ENCODE results near the gene SLC15A2.
"Not testable (repeated sequence)": the region's sequence is repeated elsewhere in the genome, so short reads cannot be mapped to it uniquely, and the experiment has no call there.

Gene SLC15A2, protein sequence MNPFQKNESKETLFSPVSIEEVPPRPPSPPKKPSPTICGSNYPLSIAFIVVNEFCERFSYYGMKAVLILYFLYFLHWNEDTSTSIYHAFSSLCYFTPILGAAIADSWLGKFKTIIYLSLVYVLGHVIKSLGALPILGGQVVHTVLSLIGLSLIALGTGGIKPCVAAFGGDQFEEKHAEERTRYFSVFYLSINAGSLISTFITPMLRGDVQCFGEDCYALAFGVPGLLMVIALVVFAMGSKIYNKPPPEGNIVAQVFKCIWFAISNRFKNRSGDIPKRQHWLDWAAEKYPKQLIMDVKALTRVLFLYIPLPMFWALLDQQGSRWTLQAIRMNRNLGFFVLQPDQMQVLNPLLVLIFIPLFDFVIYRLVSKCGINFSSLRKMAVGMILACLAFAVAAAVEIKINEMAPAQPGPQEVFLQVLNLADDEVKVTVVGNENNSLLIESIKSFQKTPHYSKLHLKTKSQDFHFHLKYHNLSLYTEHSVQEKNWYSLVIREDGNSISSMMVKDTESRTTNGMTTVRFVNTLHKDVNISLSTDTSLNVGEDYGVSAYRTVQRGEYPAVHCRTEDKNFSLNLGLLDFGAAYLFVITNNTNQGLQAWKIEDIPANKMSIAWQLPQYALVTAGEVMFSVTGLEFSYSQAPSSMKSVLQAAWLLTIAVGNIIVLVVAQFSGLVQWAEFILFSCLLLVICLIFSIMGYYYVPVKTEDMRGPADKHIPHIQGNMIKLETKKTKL

DNA sequence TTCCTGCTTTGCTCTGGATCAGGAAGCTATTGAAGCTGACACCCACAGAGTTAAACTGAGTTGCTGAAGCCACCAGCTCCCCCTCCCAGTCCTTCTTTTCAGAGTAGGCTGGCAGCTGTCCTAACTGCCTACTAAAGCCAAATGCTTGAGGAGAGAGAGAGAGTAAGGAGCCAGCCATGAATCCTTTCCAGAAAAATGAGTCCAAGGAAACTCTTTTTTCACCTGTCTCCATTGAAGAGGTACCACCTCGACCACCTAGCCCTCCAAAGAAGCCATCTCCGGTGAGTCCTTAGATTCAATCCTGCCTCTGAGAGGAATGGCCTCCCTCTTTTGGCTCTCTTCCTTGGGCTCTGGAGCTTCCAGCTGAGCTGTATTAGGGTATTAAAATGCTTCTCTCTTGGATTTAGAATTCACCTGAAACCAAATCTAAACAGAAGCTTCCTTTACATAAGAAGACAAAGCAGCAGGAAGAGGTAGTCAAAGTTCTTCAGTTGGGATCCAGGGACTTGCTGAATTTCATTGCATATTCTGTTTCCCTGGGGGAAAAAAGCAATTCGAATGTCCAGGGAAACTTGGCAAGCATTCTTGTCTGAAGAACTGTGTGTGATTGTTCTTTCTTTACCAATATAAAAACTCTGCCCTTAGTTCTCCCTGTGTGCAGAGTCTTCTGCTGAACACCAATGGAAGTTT is at the start of gene SLC15A2:
Gene SLC15A2, plus strand, starts transcription at position 101 of the 690 bp plus-strand sequence. Its CDS starts 76 bp downstream, at position 177.
- Mint-ChIP-seq H3K27ac (no peak within 1 kb of the TSS), H3K27me3 (no peaks in the 10 kb centered on the region), H3K36me3 (ENCODE audit: low read depth) (peaks cover 2% of the 10 kb centered on the region), H3K4me3 (no peak within 1 kb of the TSS), H3K9me3 (no peaks in the 10 kb centered on the region), H3K4me1 (ENCODE audit: low read depth) (no peaks in the 10 kb centered on the region)
- no peak for DNase-seq

DNA sequence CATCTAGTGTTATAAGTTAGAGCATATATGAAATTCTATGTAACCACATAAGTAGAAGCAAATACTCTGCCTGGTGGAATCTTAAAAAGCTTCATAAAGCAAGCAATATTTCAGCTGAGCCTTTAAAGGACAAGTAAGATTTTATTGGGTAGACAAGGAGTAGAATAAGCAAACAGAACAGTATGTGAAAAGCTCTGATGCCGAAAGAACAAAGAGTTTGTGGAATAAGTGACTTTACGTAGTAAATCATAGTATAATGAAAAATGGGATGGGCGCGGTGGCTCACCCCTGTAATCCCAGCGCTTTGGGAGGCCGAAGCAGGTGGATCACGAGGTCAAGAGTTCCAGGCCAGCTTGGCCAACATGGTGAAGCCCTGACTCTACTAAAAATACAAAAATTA is 49.3 kb upstream of the SLC15A2 start:
- Mint-ChIP-seq H3K36me3 (ENCODE audit: low read depth) (peaks cover 15% of the 10 kb centered on the region), H3K4me3 (no peak overlapping the region), H3K27me3 (no peaks in the 10 kb centered on the region), H3K27ac (no peak overlapping the region), H3K9me3 (no peaks in the 10 kb centered on the region), H3K4me1 (ENCODE audit: low read depth) (no peaks in the 10 kb centered on the region)
- DNase-seq = no peak

DNA sequence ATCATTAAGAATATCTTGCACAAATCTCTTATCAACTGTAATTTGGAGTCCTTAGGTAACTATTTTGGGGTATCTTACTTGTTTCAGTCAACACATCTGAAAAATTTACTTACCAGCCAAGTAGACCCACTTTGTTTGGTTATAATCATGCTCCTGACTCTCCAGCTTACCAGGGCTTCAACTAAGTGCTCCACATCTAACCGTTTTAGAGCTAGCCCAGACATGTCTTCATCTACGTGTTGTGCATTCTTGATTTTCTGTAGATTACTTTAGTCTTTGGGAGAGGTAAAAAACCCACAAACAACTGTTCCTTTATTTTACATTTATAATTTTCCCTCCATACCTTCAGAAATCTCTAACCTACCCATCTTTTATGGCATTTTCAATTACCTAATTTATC is 41.9 kb upstream of the SLC15A2 start:
- no peak for DNase-seq
- Mint-ChIP-seq H3K9me3 (no peaks in the 10 kb centered on the region), H3K4me1 (ENCODE audit: low read depth) (no peaks in the 10 kb centered on the region), H3K4me3 (no peak overlapping the region), H3K27ac (no peak overlapping the region), H3K36me3 (ENCODE audit: low read depth) (peaks cover 10% of the 10 kb centered on the region), H3K27me3 (no peaks in the 10 kb centered on the region)

DNA sequence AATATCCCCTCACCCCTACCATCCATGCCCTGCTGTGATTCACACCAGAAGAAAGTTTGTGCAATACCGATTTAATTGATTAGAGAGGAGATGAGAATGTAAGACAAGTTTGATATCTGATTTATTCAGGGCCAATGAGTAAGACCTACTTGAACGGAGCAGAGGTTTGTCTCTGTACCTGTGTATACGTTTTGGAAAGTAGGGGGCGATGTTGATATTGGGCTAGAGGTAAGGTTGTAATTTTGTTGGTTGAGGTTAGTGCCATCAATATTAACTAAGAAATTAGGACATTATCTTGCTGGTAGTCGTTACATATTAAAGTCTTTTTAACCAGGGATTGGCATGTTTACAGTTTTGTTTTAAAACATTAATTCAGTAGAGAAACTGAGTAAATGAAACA is 38.6 kb upstream of the SLC15A2 start:
- Mint-ChIP-seq H3K36me3 (ENCODE audit: low read depth) (peaks cover 31% of the 10 kb centered on the region), H3K9me3 (no peaks in the 10 kb centered on the region), H3K4me3 (no peak overlapping the region), H3K27me3 (no peaks in the 10 kb centered on the region), H3K4me1 (ENCODE audit: low read depth) (no peaks in the 10 kb centered on the region), H3K27ac (no peak overlapping the region)
- no peak for DNase-seq

DNA sequence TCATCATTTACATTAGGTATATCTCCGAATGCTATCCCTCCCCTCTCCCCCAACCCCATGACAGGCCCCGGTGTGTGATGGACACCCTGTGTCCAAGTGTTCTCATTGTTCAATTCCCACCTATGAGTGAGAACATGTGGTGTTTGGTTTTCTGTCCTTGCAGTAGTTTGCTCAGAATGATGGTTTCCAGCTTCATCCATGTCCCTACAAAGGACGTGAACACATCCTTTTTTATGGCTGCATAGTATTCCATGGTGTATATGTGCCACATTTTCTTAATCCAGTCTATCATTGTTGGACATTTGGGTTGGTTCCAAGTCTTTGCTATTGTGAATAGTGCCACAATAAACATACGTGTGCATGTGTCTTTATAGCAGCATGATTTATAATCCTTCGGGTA is 36.4 kb upstream of the SLC15A2 start:
- H3K27ac Mint-ChIP-seq; H3K4me3 Mint-ChIP-seq; H3K4me1 Mint-ChIP-seq (ENCODE audit: low read depth); DNase-seq; H3K27me3 Mint-ChIP-seq; H3K9me3 Mint-ChIP-seq: not testable (repeated sequence)
- H3K36me3 Mint-ChIP-seq (ENCODE audit: low read depth) = peaks cover 40% of the 10 kb centered on the region

DNA sequence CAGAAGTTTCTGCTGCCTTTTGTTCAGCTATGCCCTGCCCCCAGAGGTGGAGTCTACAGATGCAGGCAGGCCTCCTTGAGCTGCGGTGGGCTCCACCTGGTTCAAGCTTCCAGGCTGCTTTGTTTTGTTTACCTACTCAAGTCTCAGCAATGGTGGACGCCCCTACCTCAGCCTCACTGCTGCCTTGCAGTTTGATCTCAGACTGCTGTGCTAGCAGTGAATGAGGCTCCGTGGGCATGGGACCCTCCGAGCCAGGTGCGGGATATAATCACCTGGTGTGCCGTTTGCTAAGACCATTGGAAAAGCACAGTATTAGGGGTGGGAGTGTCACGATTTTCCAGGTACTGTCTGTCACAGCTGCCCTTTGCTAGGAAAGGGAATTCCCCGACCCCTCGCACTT is 31.0 kb upstream of the SLC15A2 start:
- H3K27ac Mint-ChIP-seq; H3K9me3 Mint-ChIP-seq; H3K4me3 Mint-ChIP-seq; H3K27me3 Mint-ChIP-seq; H3K4me1 Mint-ChIP-seq (ENCODE audit: low read depth); DNase-seq: not testable (repeated sequence)
- peaks cover 39% of the 10 kb centered on the region for H3K36me3 Mint-ChIP-seq (ENCODE audit: low read depth)

DNA sequence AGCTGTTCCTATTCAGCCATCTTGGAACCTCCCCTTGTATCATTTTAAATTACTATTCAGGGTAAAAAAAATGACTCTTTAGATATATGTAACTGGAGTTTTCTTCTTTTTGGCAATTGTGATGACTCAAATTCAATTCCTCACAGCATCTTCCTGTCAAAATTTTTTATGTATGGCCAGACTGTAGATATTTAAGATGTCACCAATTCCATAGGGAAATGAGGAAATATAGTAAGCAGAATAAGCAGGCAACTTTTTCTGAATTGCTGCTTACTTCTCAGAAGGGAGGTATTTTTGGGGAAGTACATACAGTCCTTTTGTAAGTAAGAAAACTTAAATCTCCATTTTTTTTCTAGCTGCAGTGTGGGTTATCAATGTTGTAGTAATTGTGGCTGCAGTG is 30.4 kb upstream of the SLC15A2 start:
- no peak for DNase-seq
- H3K4me1 Mint-ChIP-seq (ENCODE audit: low read depth) = no peaks in the 10 kb centered on the region
- no peaks in the 10 kb centered on the region for H3K27me3 Mint-ChIP-seq
- peaks cover 35% of the 10 kb centered on the region for H3K36me3 Mint-ChIP-seq (ENCODE audit: low read depth)
- no peaks in the 10 kb centered on the region for H3K9me3 Mint-ChIP-seq
- no peak overlapping the region for H3K4me3 Mint-ChIP-seq
- H3K27ac Mint-ChIP-seq = no peak overlapping the region

DNA sequence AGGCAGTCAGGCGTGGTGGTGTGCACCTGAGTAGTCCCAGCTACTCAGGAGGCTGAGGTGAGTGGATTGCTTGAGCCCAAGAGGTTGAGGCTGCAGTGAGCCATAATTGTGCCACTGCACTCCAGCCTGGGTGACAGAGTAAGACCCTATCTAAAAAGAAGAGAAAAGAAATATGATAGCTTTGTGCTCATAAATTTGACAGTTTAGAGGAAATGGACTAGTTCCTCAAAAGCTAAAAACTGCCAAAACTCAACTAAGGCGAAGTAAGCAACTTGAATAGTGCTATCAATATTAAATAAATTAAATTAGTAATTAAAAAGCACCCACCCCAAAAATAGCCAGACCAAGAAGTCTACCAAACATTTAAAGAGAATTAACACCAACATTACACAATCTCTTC is 24.5 kb upstream of the SLC15A2 start:
- H3K4me3 Mint-ChIP-seq = no peak overlapping the region
- DNase-seq = no peak
- no peak overlapping the region for H3K27ac Mint-ChIP-seq
- no peaks in the 10 kb centered on the region for H3K27me3 Mint-ChIP-seq
- peaks cover 6% of the 10 kb centered on the region for H3K4me1 Mint-ChIP-seq (ENCODE audit: low read depth)
- no peaks in the 10 kb centered on the region for H3K9me3 Mint-ChIP-seq
- peaks cover 12% of the 10 kb centered on the region for H3K36me3 Mint-ChIP-seq (ENCODE audit: low read depth)

DNA sequence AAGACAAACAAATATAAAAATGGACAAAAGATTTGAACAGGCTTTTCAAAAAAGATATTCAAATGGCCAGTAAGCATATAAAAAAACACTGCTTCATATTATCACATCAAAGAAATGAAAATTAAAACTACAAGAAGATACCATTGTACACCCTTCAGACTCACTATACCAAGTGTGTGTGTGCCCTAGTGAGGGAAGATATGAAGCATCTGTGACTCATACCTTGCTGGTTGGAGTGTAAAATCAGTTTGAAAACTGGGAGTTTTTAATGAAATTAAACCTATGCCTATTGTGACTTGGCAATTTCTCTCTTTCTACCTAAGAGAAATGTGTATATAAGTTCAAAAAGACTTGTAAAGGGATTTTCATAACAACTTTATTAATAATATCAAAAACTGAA is 23.5 kb upstream of the SLC15A2 start:
- Mint-ChIP-seq H3K27me3 (no peaks in the 10 kb centered on the region), H3K4me3 (no peak overlapping the region), H3K36me3 (ENCODE audit: low read depth) (peaks cover 12% of the 10 kb centered on the region), H3K27ac (no peak overlapping the region), H3K9me3 (no peaks in the 10 kb centered on the region), H3K4me1 (ENCODE audit: low read depth) (peaks cover 6% of the 10 kb centered on the region)
- no peak for DNase-seq

DNA sequence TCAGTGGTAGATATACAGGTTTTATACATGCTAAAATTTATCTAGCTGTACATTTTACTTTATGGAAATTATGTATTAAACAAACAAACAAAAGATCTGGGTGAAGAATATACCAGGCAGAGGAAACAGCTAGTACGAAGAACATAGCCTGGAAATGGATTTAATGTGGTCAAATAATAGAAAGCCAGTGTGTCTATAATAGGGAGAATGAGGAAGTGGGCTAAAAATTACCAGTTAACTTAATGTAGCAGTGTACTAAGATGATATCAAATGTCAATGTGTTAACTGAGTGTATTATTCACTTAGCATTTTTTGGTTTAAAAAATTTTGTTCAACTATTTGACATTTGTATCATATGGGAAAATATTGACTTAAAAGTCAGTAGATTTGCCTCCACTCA is 22.8 kb upstream of the SLC15A2 start:
- H3K4me1 Mint-ChIP-seq (ENCODE audit: low read depth) = peaks cover 6% of the 10 kb centered on the region

DNA sequence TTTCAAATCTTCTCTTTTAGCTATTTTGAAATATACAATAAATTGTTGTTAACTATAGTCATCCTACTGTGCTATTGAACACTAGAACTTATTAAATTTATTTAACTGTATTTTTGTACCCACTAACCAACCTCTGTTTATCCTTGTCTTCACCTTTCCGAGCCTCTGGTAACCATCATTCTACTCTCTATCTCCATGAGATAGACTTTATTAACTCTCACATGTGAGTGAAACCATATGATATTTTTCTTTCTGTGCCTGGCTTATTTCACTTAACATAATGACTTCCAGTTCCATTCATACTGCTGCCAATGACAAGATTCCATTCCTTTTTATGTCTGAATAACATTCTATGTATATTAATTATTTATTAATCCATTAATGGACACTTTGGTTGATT is 15.8 kb upstream of the SLC15A2 start:
- Mint-ChIP-seq H3K9me3 (no peaks in the 10 kb centered on the region), H3K4me3 (no peak overlapping the region), H3K27ac (no peak overlapping the region), H3K4me1 (ENCODE audit: low read depth) (no peaks in the 10 kb centered on the region), H3K27me3 (no peaks in the 10 kb centered on the region), H3K36me3 (ENCODE audit: low read depth) (peaks cover 9% of the 10 kb centered on the region)
- DNase-seq = no peak

More for the DNA sequence above, 22.8 kb upstream of the SLC15A2 start:
- no peak for DNase-seq
- Mint-ChIP-seq H3K27me3 (no peaks in the 10 kb centered on the region), H3K27ac (no peak overlapping the region), H3K4me3 (no peak overlapping the region), H3K36me3 (ENCODE audit: low read depth) (peaks cover 9% of the 10 kb centered on the region), H3K9me3 (no peaks in the 10 kb centered on the region)

DNA sequence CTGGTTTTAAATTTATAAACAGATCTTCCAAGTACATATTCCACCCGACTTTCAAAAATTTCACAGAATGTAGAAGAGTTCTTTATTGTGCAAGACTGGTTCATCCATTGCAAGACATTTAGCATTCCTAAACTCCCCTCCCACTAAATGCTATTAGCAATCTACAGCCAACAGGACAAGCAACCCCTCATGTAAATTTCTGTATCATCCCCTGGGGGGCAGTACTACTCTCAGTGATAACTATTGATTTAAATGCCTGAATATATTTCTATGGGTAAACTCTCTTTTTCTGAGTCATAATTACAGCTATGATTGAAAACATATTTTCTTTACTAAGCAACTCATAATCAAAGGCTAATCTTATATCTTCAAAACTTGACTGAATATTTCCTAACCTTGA is 10.7 kb upstream of the SLC15A2 start:
- no peaks in the 10 kb centered on the region for H3K4me1 Mint-ChIP-seq (ENCODE audit: low read depth)

DNA sequence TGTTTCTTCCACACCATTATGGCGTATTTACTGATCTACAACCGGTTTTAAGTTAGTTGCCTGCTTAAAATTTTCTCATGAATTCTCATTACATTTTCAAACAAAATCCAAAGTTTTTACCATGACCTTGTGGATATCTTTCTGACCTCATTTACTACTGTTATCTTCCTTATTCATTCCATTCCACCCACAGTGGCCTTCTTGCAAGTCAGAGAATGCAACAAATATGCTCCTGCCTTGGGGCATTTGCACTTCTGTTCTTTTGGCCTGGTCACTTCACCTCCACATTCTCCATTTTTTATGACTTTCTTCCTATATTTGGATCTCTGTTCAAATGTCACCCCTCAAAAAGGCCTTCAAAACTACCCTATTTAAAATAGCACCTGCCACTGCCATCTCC is 8.8 kb upstream of the SLC15A2 start:
- no peak overlapping the region for H3K4me3 Mint-ChIP-seq
- H3K27me3 Mint-ChIP-seq = no peaks in the 10 kb centered on the region
- peaks cover 7% of the 10 kb centered on the region for H3K36me3 Mint-ChIP-seq (ENCODE audit: low read depth)
- no peaks in the 10 kb centered on the region for H3K9me3 Mint-ChIP-seq
- H3K27ac Mint-ChIP-seq = no peak overlapping the region
- H3K4me1 Mint-ChIP-seq (ENCODE audit: low read depth) = no peaks in the 10 kb centered on the region
- no peak for DNase-seq

More for the DNA sequence above, 10.7 kb upstream of the SLC15A2 start:
- no peak for DNase-seq
- H3K9me3 Mint-ChIP-seq = no peaks in the 10 kb centered on the region
- H3K4me3 Mint-ChIP-seq = no peak overlapping the region
- no peaks in the 10 kb centered on the region for H3K27me3 Mint-ChIP-seq
- H3K36me3 Mint-ChIP-seq (ENCODE audit: low read depth) = peaks cover 7% of the 10 kb centered on the region
- H3K27ac Mint-ChIP-seq = no peak overlapping the region

DNA sequence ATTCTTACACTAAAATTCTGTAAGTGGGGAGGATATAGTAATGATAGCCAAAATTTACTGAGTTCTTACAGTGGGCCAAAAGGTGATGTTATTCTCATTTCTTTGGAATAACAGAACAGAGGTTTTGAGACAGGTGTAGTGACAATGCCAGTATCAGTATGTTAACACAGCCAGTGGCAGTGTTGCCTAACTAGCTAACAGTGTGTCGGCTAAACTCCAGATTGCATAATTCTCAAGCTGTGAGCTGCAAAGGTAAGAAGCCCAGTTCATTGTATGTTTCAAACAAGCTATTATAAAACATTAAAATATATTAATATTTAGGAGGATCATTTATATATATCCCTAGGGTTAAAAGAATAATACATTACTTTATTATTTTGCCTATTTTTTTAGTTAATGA is 920 bp downstream of the SLC15A2 start:
- H3K27ac Mint-ChIP-seq = no peak overlapping the region
- H3K4me3 Mint-ChIP-seq = no peak overlapping the region
- no peaks in the 10 kb centered on the region for H3K4me1 Mint-ChIP-seq (ENCODE audit: low read depth)
- no peaks in the 10 kb centered on the region for H3K27me3 Mint-ChIP-seq
- H3K36me3 Mint-ChIP-seq (ENCODE audit: low read depth) = peaks cover 2% of the 10 kb centered on the region
- DNase-seq = no peak
- no peaks in the 10 kb centered on the region for H3K9me3 Mint-ChIP-seq

DNA sequence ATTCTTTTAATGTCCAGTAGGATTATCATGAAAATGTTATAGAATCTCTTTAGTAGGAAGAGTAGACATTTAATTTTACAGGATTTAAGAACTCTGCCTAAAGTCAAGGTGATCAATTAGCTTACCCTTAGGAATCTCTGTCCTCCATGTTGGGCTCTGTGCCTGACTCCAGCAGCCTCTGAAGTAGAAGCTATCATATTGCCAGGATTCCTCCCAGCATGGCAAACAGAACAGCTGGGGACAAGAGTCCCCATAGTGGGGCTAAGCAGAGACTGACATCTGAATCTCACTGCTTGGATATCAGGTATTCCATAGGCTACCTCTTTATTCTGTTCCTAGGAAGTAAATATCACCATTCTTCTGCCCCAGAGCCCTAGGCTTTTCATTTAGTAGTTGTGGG is 1.5 kb downstream of the SLC15A2 start:
- Mint-ChIP-seq H3K27me3 (no peaks in the 10 kb centered on the region), H3K36me3 (ENCODE audit: low read depth) (peaks cover 2% of the 10 kb centered on the region), H3K27ac (no peak overlapping the region), H3K4me3 (no peak overlapping the region), H3K4me1 (ENCODE audit: low read depth) (no peaks in the 10 kb centered on the region), H3K9me3 (no peaks in the 10 kb centered on the region)
- no peak for DNase-seq

Measured in activated T-cell treated with anti-CD3 and anti-CD28 coated beads, Interleukin-2, amount 50 U/mL, for 24 hours (primary cell).